CD14-positive monocyte (primary cell): Measurements from ENCODE around the gene EVA1B. TPM values are rescaled to one million over a fixed set of nuclear protein-coding genes. Genes with fewer than 3 reads are reported as not detected.

ENCODE experiments used
- DNase-seq, 3 donors: peaks; one replicate each; pipeline ENCODE4 v3.0.0-alpha.2; 2011 to 2022
- H2AFZ ChIP-seq: 2 replicates; pipeline ENCODE4 v1.6.0; 2012; ENCODE audit warnings: mild to moderate bottlenecking, low read depth, low read length, inconsistent platforms; ENCODE audit not compliant: insufficient read depth, poor library complexity, severe bottlenecking
- H3K27ac ChIP-seq, 2 donors: 1 replicate in 1 of 2; 2 replicates in 1 of 2; pipeline ENCODE4 v1.5.1; 2012 to 2013; ENCODE audit warnings: low read length in 2 of 2, control low read depth in 1 of 2, inconsistent platforms in 1 of 2, low read depth in 1 of 2, mild to moderate bottlenecking in 1 of 2
- H3K27me3 ChIP-seq, 2 donors: one replicate each; pipeline versions ENCODE4 v1.6.0 to v1.6.1; 2011 to 2013; ENCODE audit warnings: low read length in 2 of 2; ENCODE audit not compliant: control insufficient read depth in 2 of 2, insufficient read depth in 2 of 2
- H3K36me3 ChIP-seq, 2 donors: replicated peaks in 1 of 2; 1 replicate in 1 of 2; 2 replicates in 1 of 2; pipeline versions ENCODE4 v1.5.1 to v1.6.1; 2012 to 2013; ENCODE audit warnings: low read length in 2 of 2, control low read depth in 1 of 2, inconsistent platforms in 1 of 2, mild to moderate bottlenecking in 1 of 2; ENCODE audit not compliant: insufficient read depth in 2 of 2, control insufficient read depth in 1 of 2
- H3K4me1 ChIP-seq, 2 donors: 1 replicate in 1 of 2; 2 replicates in 1 of 2; pipeline versions ENCODE4 v1.5.1 to v1.6.1; 2012 to 2013; ENCODE audit warnings: low read length in 2 of 2, control low read depth in 1 of 2, inconsistent platforms in 1 of 2, mild to moderate bottlenecking in 1 of 2, moderate library complexity in 1 of 2; ENCODE audit not compliant: insufficient read depth in 2 of 2, control insufficient read depth in 1 of 2
- H3K4me2 ChIP-seq: replicated peaks from 2 replicates; pipeline ENCODE3; 2012; ENCODE audit warnings: low read length, moderate library complexity, mild to moderate bottlenecking; ENCODE audit not compliant: poor library complexity, severe bottlenecking; ENCODE audit errors: extremely low read depth
- H3K4me3 ChIP-seq, 3 experiments: fragments of 200-600 bp in 1 of 3; sonication (generic) in 1 of 3; replicated peaks in 1 of 3; 1 replicate in 2 of 3; 2 replicates in 1 of 3; pipeline ENCODE4 v1.5.1; 2011 to 2013; ENCODE audit warnings: low read length in 3 of 3, mild to moderate bottlenecking in 3 of 3, control low read depth in 2 of 3, low read depth in 2 of 3, inconsistent platforms in 1 of 3, moderate library complexity in 1 of 3
- H3K79me2 ChIP-seq: 2 replicates; pipeline ENCODE4 v1.6.0; 2012; ENCODE audit warnings: mild to moderate bottlenecking, control low read depth, inconsistent platforms, low read length, moderate library complexity; ENCODE audit not compliant: insufficient read depth
- H3K9ac ChIP-seq: 2 replicates; pipeline ENCODE4 v1.6.0; 2017; ENCODE audit warnings: low read length, mild to moderate bottlenecking; ENCODE audit not compliant: insufficient read depth, poor library complexity, severe bottlenecking
- H3K9me3 ChIP-seq, 2 donors: replicated peaks in 1 of 2; 1 replicate in 1 of 2; 2 replicates in 1 of 2; pipeline versions ENCODE4 v1.5.1 to v1.6.1; 2012 to 2013; ENCODE audit warnings: low read length in 2 of 2, control low read depth in 1 of 2; ENCODE audit not compliant: control insufficient read depth in 1 of 2, insufficient read depth in 1 of 2
- H4K20me1 ChIP-seq: 2 replicates; pipeline ENCODE4 v1.6.0; 2012; ENCODE audit warnings: mild to moderate bottlenecking, low read length, control low read depth, moderate library complexity; ENCODE audit not compliant: insufficient read depth
- H3K27ac Mint-ChIP-seq, 7 donors: one replicate each; pipeline ENCODE4 v1.8.0; 2020; ENCODE audit warnings: mild to moderate bottlenecking in 7 of 7, mixed read lengths in 7 of 7, moderate library complexity in 6 of 7, inconsistent platforms in 2 of 7
- H3K27me3 Mint-ChIP-seq, 3 donors: one replicate each; pipeline ENCODE4 v1.8.0; 2021 to 2022; ENCODE audit warnings: low read depth in 3 of 3, mild to moderate bottlenecking in 3 of 3, mixed read lengths in 3 of 3, moderate library complexity in 3 of 3, inconsistent platforms in 1 of 3
- H3K36me3 Mint-ChIP-seq, 2 donors: one replicate each; pipeline ENCODE4 v1.8.0; 2020; ENCODE audit warnings: mixed read lengths in 2 of 2, inconsistent platforms in 1 of 2, mild to moderate bottlenecking in 1 of 2
- H3K4me1 Mint-ChIP-seq: one replicate; pipeline ENCODE4 v1.8.0; 2020; ENCODE audit warnings: mild to moderate bottlenecking, mixed read lengths
- H3K4me3 Mint-ChIP-seq, 2 donors: one replicate each; pipeline ENCODE4 v1.8.0; 2020; ENCODE audit warnings: mild to moderate bottlenecking in 2 of 2, mixed read lengths in 2 of 2, moderate library complexity in 1 of 2
- H3K9me3 Mint-ChIP-seq, 7 donors: one replicate each; pipeline ENCODE4 v1.8.0; 2020 to 2022; ENCODE audit warnings: mixed read lengths in 7 of 7, mild to moderate bottlenecking in 6 of 7, moderate library complexity in 6 of 7, inconsistent platforms in 2 of 7
- CTCF ChIP-seq: fragments of 200-600 bp; IDR thresholded peaks from one replicate; pipeline ENCODE4 v1.8.0; 2022; ENCODE audit warnings: antibody characterized with exemption, mild to moderate bottlenecking
- WGBS: methylation state at CpG from one replicate; pipeline ENCODE4 v1.1.5; 2013; ENCODE audit warnings: missing lambda C conversion rate; ENCODE audit not compliant: insufficient coverage; 5-methylcytosine and 5-hydroxymethylcytosine counted together
- intact Hi-C, 2 donors: fragments of 100-400 bp; cut with micrococcal nuclease; formaldehyde crosslinking; loops; one replicate each; pipeline versions ENCODE4 v1.15.0 to v1.15.1; 2023
- polyA plus RNA-seq, 3 donors: library from polyadenylated mRNA; depleted of rRNA in 1 of 3; unstranded in 2 of 3; stranded (reverse) in 1 of 3; fragments of 300-500 nt in 2 of 3; fragments of >200 nt in 1 of 3; fragmentation: Illumina TruSeq in 2 of 3; gene quantifications; 1 replicate in 2 of 3; 2 replicates in 1 of 3; pipeline ENCODE4 v1.2.3, GENCODE V29; 2012 to 2021

Gene EVA1B
- polyA plus RNA-seq, 3 donors: 13.7 to 19.1 (median 16.6) TPM

- 50% methylated on average over 3 of the region's 7 CpGs for WGBS
Measured at GRCh38 chr1:36369061-36369861, 45.8 kb upstream of the EVA1B start.

More at GRCh38 chr1:36369061-36369861, 45.8 kb upstream of the EVA1B start:
- Histone ChIP-seq H2AFZ (no peak overlapping the region), H3K9ac (no peak overlapping the region), H4K20me1 (peaks cover 28% of the 10 kb centered on the region), H3K27ac (peak overlapping the region; percentile 18 to 44), H3K4me3 (no peak overlapping the region), H3K79me2 (peaks cover 60% of the 10 kb centered on the region), H3K4me2 (no peak overlapping the region), H3K27me3 (no peaks in the 10 kb centered on the region), H3K36me3 (peaks cover 0 to 23% of the 10 kb centered on the region in 2 donors), H3K9me3 (no peaks in the 10 kb centered on the region), H3K4me1 (peaks cover 79 to 83% of the 10 kb centered on the region in 2 donors)
- peak; percentile 94 for TF ChIP-seq CTCF
- intact Hi-C loops: loop anchor here in 1 of 2 donors (2.0 kb wide), 1 partner anchor 18 kb away; no protein-coding TSS in a partner anchor
- Mint-ChIP-seq H3K4me3 (no peak overlapping the region), H3K9me3 (peaks cover 0 to 1% (median 0%) of the 10 kb centered on the region in 7 donors), H3K4me1 (peaks cover 76% of the 10 kb centered on the region), H3K27me3 (no peaks in the 10 kb centered on the region), H3K36me3 (peaks cover 32 to 35% of the 10 kb centered on the region in 2 donors), H3K27ac (peak overlapping the region; percentile 69 to 100 (median 98))
- peak; percentile 70 to 71 (median 71) for DNase-seq
